Fibroblast of villous mesenchyme (primary cell): ENCODE results near the gene CMIP. TPM values are rescaled to one million over a fixed set of nuclear protein-coding genes. Genes with fewer than 3 reads are reported as not detected.

ENCODE experiments used
- DNase-seq: peaks from one replicate; pipeline ENCODE4 v3.0.0-alpha.2; 2010; ENCODE audit warnings: low read depth
- H3K4me3 ChIP-seq: 2 replicates; pipeline ENCODE4 v1.5.1; 2011; ENCODE audit warnings: low read depth, mild to moderate bottlenecking, low read length
- CTCF ChIP-seq: IDR thresholded peaks from 2 replicates; pipeline ENCODE4 v1.5.1; 2012; ENCODE audit warnings: low read depth, mild to moderate bottlenecking, low read length; ENCODE audit not compliant: insufficient read depth
- total RNA-seq: library from RNA; depleted of rRNA; stranded (reverse); fragments of >200 nt; gene quantifications from 2 replicates; pipeline ENCODE4 v1.2.3, GENCODE V29; 2012

CMIP gene
- total RNA-seq, 1 donor = 7.8 TPM

GRCh38 chr16:81480606-81481206 is 36.1 kb downstream of the CMIP start:
- no peak for TF ChIP-seq CTCF
- H3K4me3 ChIP-seq = no peak overlapping the region
- no peak for DNase-seq

- H3K4me3 ChIP-seq = no peak overlapping the region
- TF ChIP-seq CTCF = no peak
- DNase-seq = peak; percentile 66
Measured at GRCh38 chr16:81481207-81481821, 36.7 kb downstream of the CMIP start.

- no peak overlapping the region for H3K4me3 ChIP-seq
- DNase-seq = no peak
- TF ChIP-seq CTCF = no peak
Measured at GRCh38 chr16:81482329-81483063, 37.9 kb downstream of the CMIP start.

GRCh38 chr16:81483064-81483969 is 38.7 kb downstream of the CMIP start:
- DNase-seq = peak; percentile 75
- no peak for TF ChIP-seq CTCF

GRCh38 chr16:81483970-81484595 is 39.5 kb downstream of the CMIP start:
- DNase-seq = no peak
- H3K4me3 ChIP-seq = no peak overlapping the region
- TF ChIP-seq CTCF = no peak

More at GRCh38 chr16:81483064-81483969, 38.7 kb downstream of the CMIP start:
- no peak overlapping the region for H3K4me3 ChIP-seq
